HepG2 (cell line): ENCODE measurements around the gene PC.

Source experiments
- CCAR2 ChIP-seq: fragments of 200-400 bp; formaldehyde crosslinking; optimal IDR thresholded peaks from 2 replicates; pipeline ENCODE3; 2018; ENCODE audit warnings: low read depth, mild to moderate bottlenecking, low read length, moderate library complexity
- MAX ChIP-seq: IDR thresholded peaks from 2 replicates; pipeline ENCODE4 v1.6.1; 2012; ENCODE audit warnings: inconsistent platforms
- RAD21 ChIP-seq: fragments of 450-650 bp; formaldehyde crosslinking; IDR thresholded peaks from 2 replicates; pipeline ENCODE4 v1.5.0; 2020; ENCODE audit warnings: mild to moderate bottlenecking
- SMC3 ChIP-seq: IDR thresholded peaks from 2 replicates; pipeline ENCODE4 v1.6.1; 2011; ENCODE audit warnings: low read length, improper control_type of control experiment
- U2AF2 ChIP-seq: fragments of 200-400 bp; formaldehyde crosslinking; IDR thresholded peaks from 2 replicates; pipeline ENCODE4 v1.6.1; 2017; ENCODE audit warnings: low read depth, mild to moderate bottlenecking, low read length
- USF2 ChIP-seq, 2 experiments: sonication (generic) in 1 of 2; formaldehyde crosslinking in 1 of 2; IDR thresholded peaks; 2 replicates each; pipeline versions ENCODE4 v1.5.1 to v1.6.1; 2011 to 2020; ENCODE audit warnings: borderline replicate concordance in 1 of 2, low read depth in 1 of 2, low read length in 1 of 2, mild to moderate bottlenecking in 1 of 2, missing genetic modification reagents in 1 of 2, moderate library complexity in 1 of 2
- ZNF766 ChIP-seq: sonication (generic); formaldehyde crosslinking; IDR thresholded peaks from 2 replicates; pipeline ENCODE4 v1.5.0; 2020; ENCODE audit warnings: missing genetic modification reagents, borderline replicate concordance

GRCh38 chr11:66871521-66871901 lies 86.7 kb downstream of the PC start:
- TF ChIP-seq USF2 (IDR thresholded peaks at IDR 0.05; ENCODE audit: low read depth, low read length) (no peak), USF2 (CRISPR knock-in tag; IDR thresholded peaks at IDR 0.05; ENCODE audit: borderline replicate concordance) (no peak), MAX (no peak), ZNF766 (CRISPR knock-in tag) (no peak), RAD21 (no peak), U2AF2 (no peak), CCAR2 (no peak), SMC3 (no peak)
